ENCODE measurements around the gene VPS35L. TPM values are rescaled to one million over a fixed set of nuclear protein-coding genes. Genes with fewer than 3 reads are reported as not detected.
A peak's percentile ranks its signal among the peaks of the same experiment; 100 is the strongest.

VPS35L gene
- total RNA-seq, 1 donor from 2014 or later, result 45.0 TPM

- no peak for FAIRE-seq
- Mint-ChIP-seq H3K9me3 (ENCODE audit: unreplicated experiment) (peaks cover 3% of the 10 kb centered on the region), H3K27ac (ENCODE audit: unreplicated experiment) (no peak overlapping the region), H3K27me3 (ENCODE audit: low read depth, unreplicated experiment) (no peaks in the 10 kb centered on the region), H3K4me3 (ENCODE audit: unreplicated experiment) (no peak overlapping the region), H3K36me3 (ENCODE audit: low read depth, unreplicated experiment) (peaks cover 29% of the 10 kb centered on the region), H3K4me1 (ENCODE audit: low read depth, unreplicated experiment) (peaks cover 21% of the 10 kb centered on the region)
- Histone ChIP-seq H4K20me1 (ENCODE audit: insufficient read depth, low read length) (peaks cover 41% of the 10 kb centered on the region), H3K4me2 (ENCODE audit: low read length) (no peak overlapping the region), H2AFZ (ENCODE audit: low read depth, low read length) (no peak overlapping the region), H3K9ac (ENCODE audit: low read length) (no peak overlapping the region), H3K79me2 (ENCODE audit: insufficient read depth, low read length) (peaks cover 62% of the 10 kb centered on the region), H3K4me1 (ENCODE audit: insufficient read depth, low read length) (peaks cover 18% of the 10 kb centered on the region), H3K27me3 (ENCODE audit: insufficient read depth, low read length) (no peaks in the 10 kb centered on the region), H3K27ac (ENCODE audit: low read depth, low read length) (no peak overlapping the region), H3K9me3 (ENCODE audit: insufficient read depth, low read depth, low read length) (no peaks in the 10 kb centered on the region), H3K4me3 (ENCODE audit: insufficient read depth, low read depth, low read length) (no peak overlapping the region), H3K36me3 (ENCODE audit: insufficient read depth, low read length) (peaks cover 19% of the 10 kb centered on the region)
- no peak for DNase-seq (ENCODE audit: low read depth)
- TF ChIP-seq EZH2 (IDR thresholded peaks at IDR 0.05; ENCODE audit: insufficient read depth, low read length) (no peak), CTCF (IDR thresholded peaks at IDR 0.05; ENCODE audit: insufficient read depth, low read depth, low read length) (no peak)
These were observed 154.1 kb downstream of the VPS35L start for GRCh38 chr16:19709381-19710136.

GRCh38 chr16:19710191-19710908, 154.8 kb downstream of the VPS35L start:
- H2AFZ ChIP-seq (ENCODE audit: low read depth, low read length), result no peak overlapping the region
- peaks cover 14% of the 10 kb centered on the region for H3K4me1 Mint-ChIP-seq (ENCODE audit: low read depth, unreplicated experiment)
- FAIRE-seq (no peak), DNase-seq (ENCODE audit: low read depth) (no peak)
- no peak overlapping the region for H3K4me3 ChIP-seq (ENCODE audit: insufficient read depth, low read depth, low read length)
- no peaks in the 10 kb centered on the region for H3K9me3 Mint-ChIP-seq (ENCODE audit: unreplicated experiment)
- no peak overlapping the region for H3K27ac ChIP-seq (ENCODE audit: low read depth, low read length)
- peak overlapping the region; percentile 22 for H3K4me2 ChIP-seq (ENCODE audit: low read length)
- no peak overlapping the region for H3K27ac Mint-ChIP-seq (ENCODE audit: unreplicated experiment)
- H3K9me3 ChIP-seq (ENCODE audit: insufficient read depth, low read depth, low read length), result no peaks in the 10 kb centered on the region
- H3K36me3 ChIP-seq (ENCODE audit: insufficient read depth, low read length), result peaks cover 12% of the 10 kb centered on the region
- H4K20me1 ChIP-seq (ENCODE audit: insufficient read depth, low read length), result peaks cover 45% of the 10 kb centered on the region
- H3K27me3 ChIP-seq (ENCODE audit: insufficient read depth, low read length), result no peaks in the 10 kb centered on the region
- peaks cover 12% of the 10 kb centered on the region for H3K4me1 ChIP-seq (ENCODE audit: insufficient read depth, low read length)
- no peak overlapping the region for H3K9ac ChIP-seq (ENCODE audit: low read length)
- H3K36me3 Mint-ChIP-seq (ENCODE audit: low read depth, unreplicated experiment), result peaks cover 24% of the 10 kb centered on the region
- H3K4me3 Mint-ChIP-seq (ENCODE audit: unreplicated experiment), result no peak overlapping the region
- no peaks in the 10 kb centered on the region for H3K27me3 Mint-ChIP-seq (ENCODE audit: low read depth, unreplicated experiment)
- H3K79me2 ChIP-seq (ENCODE audit: insufficient read depth, low read length), result peaks cover 67% of the 10 kb centered on the region
- no peak for TF ChIP-seq CTCF (IDR thresholded peaks at IDR 0.05; ENCODE audit: insufficient read depth, low read depth, low read length)
- no peak for TF ChIP-seq EZH2 (IDR thresholded peaks at IDR 0.05; ENCODE audit: insufficient read depth, low read length)

All from astrocyte (in vitro differentiated cells and primary cell).